Colonic mucosa (tissue), 4 donors: ENCODE results near the gene TMEM81. TPM values are rescaled to one million over a fixed set of nuclear protein-coding genes. Genes with fewer than 3 reads are reported as not detected.

ENCODE experiments used
- DNase-seq: peaks from one replicate; pipeline ENCODE4 v3.0.0-alpha.2; 2020
- H3K27ac ChIP-seq: fragments of 200-600 bp; one replicate; pipeline ENCODE4 v1.8.0; 2021
- H3K27me3 ChIP-seq: fragments of 200-600 bp; one replicate; pipeline ENCODE4 v1.8.0; 2021
- H3K36me3 ChIP-seq: fragments of 200-600 bp; one replicate; pipeline ENCODE4 v1.8.0; 2021
- H3K4me1 ChIP-seq: fragments of 200-600 bp; one replicate; pipeline ENCODE4 v1.8.0; 2021; ENCODE audit warnings: mild to moderate bottlenecking
- H3K4me3 ChIP-seq: fragments of 200-600 bp; one replicate; pipeline ENCODE4 v1.8.0; 2021
- H3K9ac ChIP-seq, 2 donors: one replicate each; pipeline ENCODE4 v1.7.0; 2013; ENCODE audit warnings: control low read depth in 2 of 2, low read depth in 2 of 2, low read length in 2 of 2
- H3K9me3 ChIP-seq: fragments of 200-600 bp; one replicate; pipeline ENCODE4 v1.8.0; 2021
- CTCF ChIP-seq: fragments of 200-600 bp; IDR thresholded peaks from one replicate; pipeline ENCODE4 v1.8.0; 2022; ENCODE audit warnings: antibody characterized with exemption, mild to moderate bottlenecking
- intact Hi-C: fragments of 100-400 bp; cut with DNase I; formaldehyde crosslinking; loops from one replicate; pipeline ENCODE4 v1.14.1; 2022
- total RNA-seq, 2 donors: library from RNA; stranded (reverse); fragmentation: NEBNext Ultra II Directional in 1 of 2; extraction: Animal tissue kit (Norgen Biotek cat#: 25700) in 1 of 2; gene quantifications; one replicate each; pipeline ENCODE4 v1.2.1, GENCODE V29; 2021
- donor health status: healthy.
- donor health status: DM: no; HTN: no; CAD: no.
- donor health status: DM: no; HTN: no; CAD: no.

The TMEM81 gene
- total RNA-seq, 2 donors from 2014 or later: 2.4 to 2.5 TPM

DNA sequence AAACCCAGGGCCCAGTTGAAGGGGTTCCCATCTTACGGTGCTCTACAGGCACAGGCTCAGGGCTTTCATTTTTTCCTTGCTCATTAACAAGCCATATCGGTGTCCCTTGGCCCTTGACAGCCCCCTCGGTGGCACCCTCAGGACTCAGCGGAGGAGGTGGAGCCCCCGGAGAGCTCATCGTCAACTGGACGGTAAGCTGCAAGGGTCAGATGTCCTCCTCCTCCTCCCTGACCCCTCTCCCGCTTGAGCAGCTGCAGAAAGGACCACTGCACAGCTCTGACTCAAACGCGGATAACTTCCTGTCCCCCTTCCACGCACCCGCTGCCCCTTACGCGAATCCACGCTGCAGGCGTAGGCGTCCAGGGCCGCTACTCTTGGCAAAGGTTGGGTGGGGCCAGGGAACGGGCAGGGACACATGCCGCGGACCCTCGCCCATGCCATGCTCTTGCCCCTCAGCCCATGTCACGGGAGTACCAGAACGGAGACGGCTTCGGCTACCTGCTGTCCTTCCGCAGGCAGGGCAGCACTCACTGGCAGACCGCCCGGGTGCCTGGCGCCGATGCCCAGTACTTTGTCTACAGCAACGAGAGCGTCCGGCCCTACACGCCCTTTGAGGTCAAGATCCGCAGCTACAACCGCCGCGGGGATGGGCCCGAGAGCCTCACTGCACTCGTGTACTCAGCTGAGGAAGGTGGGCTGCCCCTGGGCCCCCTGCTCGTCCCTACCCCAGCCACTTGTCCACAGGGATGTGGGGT is 14.7 kb downstream of the TMEM81 start:
- intact Hi-C loops: no loop called here
- TF ChIP-seq CTCF: no peak
- DNase-seq: no peak
- no peaks in the 10 kb centered on the region for H3K36me3 ChIP-seq
- no peaks in the 10 kb centered on the region for H3K4me1 ChIP-seq
- no peak overlapping the region for H3K27ac ChIP-seq
- no peaks in the 10 kb centered on the region for H3K27me3 ChIP-seq
- no peak overlapping the region for H3K4me3 ChIP-seq
- H3K9me3 ChIP-seq: no peaks in the 10 kb centered on the region
- H3K9ac ChIP-seq: no peak overlapping the region

DNA sequence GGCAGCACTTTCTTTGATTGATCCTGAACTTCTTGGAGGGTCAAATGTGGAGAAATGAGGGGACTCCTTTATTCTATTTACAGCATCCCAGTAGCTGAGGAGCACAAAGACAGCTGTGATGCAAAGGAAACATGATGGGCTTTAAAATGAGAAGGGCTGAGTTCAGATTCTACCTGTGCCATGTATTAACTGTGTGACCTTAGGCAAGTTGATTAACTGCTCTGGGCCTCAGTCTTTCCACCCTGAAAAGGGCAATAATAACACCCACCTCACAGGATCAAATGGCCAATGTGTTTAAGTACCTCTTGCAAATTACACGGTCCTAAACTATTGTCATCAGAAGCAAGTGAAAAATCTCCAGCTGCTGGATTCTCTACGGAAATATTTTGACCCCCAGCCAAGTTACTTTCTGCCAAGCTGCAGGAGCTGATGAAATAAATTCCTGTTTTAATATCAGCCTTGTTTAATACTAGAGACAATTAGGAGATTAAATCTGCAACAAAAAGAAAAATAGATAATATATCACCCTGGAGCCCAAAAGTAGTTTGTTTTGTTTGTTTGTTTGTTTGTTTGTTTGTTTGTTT is 15.7 kb downstream of the TMEM81 start:
- H3K4me1 ChIP-seq: no peaks in the 10 kb centered on the region
- H3K36me3 ChIP-seq: no peaks in the 10 kb centered on the region
- H3K27me3 ChIP-seq: no peaks in the 10 kb centered on the region
- H3K27ac ChIP-seq: no peak overlapping the region
- no peak overlapping the region for H3K4me3 ChIP-seq
- no peaks in the 10 kb centered on the region for H3K9me3 ChIP-seq
- intact Hi-C loops: no loop called here
- H3K9ac ChIP-seq: no peak overlapping the region
- TF ChIP-seq CTCF: no peak
- no peak for DNase-seq

GRCh38 chr1:205068001-205068400 is 16.3 kb downstream of the TMEM81 start:
- no peak overlapping the region for H3K4me3 ChIP-seq
- no peak for DNase-seq
- no peak overlapping the region for H3K27ac ChIP-seq
- no peaks in the 10 kb centered on the region for H3K9me3 ChIP-seq
- no peak overlapping the region for H3K9ac ChIP-seq
- no peak for TF ChIP-seq CTCF
- intact Hi-C loops: no loop called here
- H3K27me3 ChIP-seq: no peaks in the 10 kb centered on the region
- H3K4me1 ChIP-seq: no peaks in the 10 kb centered on the region
- no peaks in the 10 kb centered on the region for H3K36me3 ChIP-seq

- H3K4me1 ChIP-seq: no peaks in the 10 kb centered on the region
- no peak overlapping the region for H3K4me3 ChIP-seq
- no peak overlapping the region for H3K27ac ChIP-seq
- H3K36me3 ChIP-seq: no peaks in the 10 kb centered on the region
- no peaks in the 10 kb centered on the region for H3K27me3 ChIP-seq
- TF ChIP-seq CTCF: no peak
- no peak for DNase-seq
- intact Hi-C loops: no loop called here
- H3K9ac ChIP-seq: no peak overlapping the region
- no peaks in the 10 kb centered on the region for H3K9me3 ChIP-seq
These were observed 17.2 kb downstream of the TMEM81 start for GRCh38 chr1:205067031-205067430.

DNA sequence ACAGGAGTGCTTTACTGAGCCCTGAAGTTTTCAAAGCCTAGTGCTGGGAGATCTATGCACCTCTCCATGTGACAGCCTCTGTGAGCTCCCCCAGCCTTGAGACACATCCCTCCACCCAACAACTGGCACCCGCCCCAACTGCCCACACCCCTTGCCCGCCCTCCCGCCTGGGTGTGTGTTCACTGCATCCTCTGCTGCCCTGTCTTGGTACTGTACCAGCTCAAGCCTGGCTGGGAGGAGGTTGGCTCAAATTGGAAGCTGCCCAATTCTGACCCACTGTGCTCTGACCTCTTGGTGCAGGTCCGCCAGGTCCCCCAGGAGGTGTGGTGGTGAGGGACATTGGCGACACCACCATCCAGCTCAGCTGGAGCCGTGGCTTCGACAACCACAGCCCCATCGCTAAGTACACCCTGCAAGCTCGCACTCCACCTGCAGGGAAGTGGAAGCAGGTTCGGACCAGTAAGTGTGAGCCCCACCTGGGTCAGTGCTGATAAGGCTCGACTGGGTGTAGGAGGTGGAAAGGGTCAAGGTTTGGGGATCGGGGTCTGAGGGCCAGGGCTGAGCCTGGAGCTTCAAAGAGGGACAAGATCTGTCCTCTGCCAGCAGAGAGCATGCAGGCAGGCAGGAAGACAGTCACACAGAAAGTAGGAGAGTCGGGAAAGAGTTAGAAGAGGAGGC is 18.0 kb downstream of the TMEM81 start:
- DNase-seq: no peak
- Histone ChIP-seq H3K36me3 (no peaks in the 10 kb centered on the region), H3K4me3 (no peak overlapping the region), H3K27me3 (no peaks in the 10 kb centered on the region), H3K9me3 (no peaks in the 10 kb centered on the region), H3K9ac (no peak overlapping the region), H3K4me1 (no peaks in the 10 kb centered on the region), H3K27ac (no peak overlapping the region)
- intact Hi-C loops: no loop called here
- no peak for TF ChIP-seq CTCF
